HG02885 (cell line): ENCODE measurements around the gene DICER1.

Experiments
- ATAC-seq: cut with Tn5 transposase; IDR thresholded peaks from one replicate; pipeline ENCODE4 v1.9.1; 2021; ENCODE audit warnings: mild to moderate bottlenecking; ENCODE audit not compliant: unreplicated experiment, poor library complexity

The DICER1 gene

GRCh38 chr14:95095996-95096395, 61.3 kb downstream of the DICER1 start:
- no peak for ATAC-seq

GRCh38 chr14:95092723-95093122, 64.6 kb downstream of the DICER1 start:
- ATAC-seq, result no peak

GRCh38 chr14:95091581-95091980, 65.7 kb downstream of the DICER1 start:
- no peak for ATAC-seq

GRCh38 chr14:95088665-95089064, 68.7 kb downstream of the DICER1 start:
- ATAC-seq, result no peak

- ATAC-seq, result no peak
These were observed 69.7 kb downstream of the DICER1 start for GRCh38 chr14:95087619-95088018.

GRCh38 chr14:95085321-95085720, 72.0 kb downstream of the DICER1 start:
- ATAC-seq, result no peak

GRCh38 chr14:95078867-95079266, 78.5 kb downstream of the DICER1 start:
- no peak for ATAC-seq

GRCh38 chr14:95077345-95077744, 80.0 kb downstream of the DICER1 start:
- ATAC-seq, result no peak

- no peak for ATAC-seq
These were observed 81.5 kb downstream of the DICER1 start for GRCh38 chr14:95075789-95076188.

GRCh38 chr14:95073947-95074346, 83.4 kb downstream of the DICER1 start:
- ATAC-seq, result no peak

GRCh38 chr14:95072310-95072905, 84.9 kb downstream of the DICER1 start:
- no peak for ATAC-seq

- ATAC-seq, result no peak
These were observed 85.6 kb downstream of the DICER1 start for GRCh38 chr14:95071649-95072280.

GRCh38 chr14:95070748-95071435, 86.4 kb downstream of the DICER1 start:
- no peak for ATAC-seq

- ATAC-seq, result no peak
These were observed 87.8 kb downstream of the DICER1 start for GRCh38 chr14:95069547-95069946.

- ATAC-seq, result no peak
These were observed 88.3 kb downstream of the DICER1 start for GRCh38 chr14:95069018-95069417.

GRCh38 chr14:95068521-95068920, 88.8 kb downstream of the DICER1 start:
- ATAC-seq, result no peak

GRCh38 chr14:95068080-95068479, 89.2 kb downstream of the DICER1 start:
- no peak for ATAC-seq

GRCh38 chr14:95067526-95067925, 89.8 kb downstream of the DICER1 start:
- ATAC-seq, result no peak

GRCh38 chr14:95066427-95066986, 90.8 kb downstream of the DICER1 start:
- ATAC-seq, result no peak

GRCh38 chr14:95065411-95065810, 91.9 kb downstream of the DICER1 start:
- no peak for ATAC-seq

GRCh38 chr14:95064734-95065133, 92.6 kb downstream of the DICER1 start:
- ATAC-seq, result no peak
